Endothelial cell of umbilical vein (primary cell): ENCODE data around the gene BMPER.

ENCODE experiments used
- EZH2 ChIP-seq: IDR thresholded peaks from 2 replicates; pipeline ENCODE4 v1.6.1; 2012; ENCODE audit warnings: borderline replicate concordance, low read depth, mild to moderate bottlenecking, moderate library complexity, low read length, inconsistent platforms; ENCODE audit not compliant: severe bottlenecking
- FOS ChIP-seq: IDR thresholded peaks from 2 replicates; pipeline ENCODE4 v1.6.1; 2011; ENCODE audit warnings: mild to moderate bottlenecking, low read length, moderate library complexity, borderline replicate concordance; ENCODE audit not compliant: insufficient read depth
- GATA2 ChIP-seq: IDR thresholded peaks from 2 replicates; pipeline ENCODE4 v1.7.0; 2011; ENCODE audit warnings: low read depth, mild to moderate bottlenecking, moderate library complexity, mixed read lengths, low read length; ENCODE audit not compliant: insufficient read length, insufficient read depth
- JUN ChIP-seq: IDR thresholded peaks from 2 replicates; pipeline ENCODE4 v1.6.1; 2011; ENCODE audit warnings: borderline replicate concordance, low read depth; ENCODE audit not compliant: insufficient read length, insufficient read depth
- MYC ChIP-seq: IDR thresholded peaks from one replicate; pipeline ENCODE4 v1.6.1; 2011; ENCODE audit warnings: mild to moderate bottlenecking, low read depth, low read length
- POLR2A ChIP-seq: IDR thresholded peaks from 2 replicates; pipeline ENCODE4 v1.6.1; 2012; ENCODE audit warnings: low read depth, mild to moderate bottlenecking, control low read depth, low read length
- POLR2AphosphoS5 ChIP-seq: IDR thresholded peaks from 2 replicates; pipeline ENCODE4 v1.6.1; 2012; ENCODE audit warnings: low read depth, mild to moderate bottlenecking, control low read depth, low read length, moderate library complexity; ENCODE audit not compliant: insufficient read depth
- TF ChIP-seq, protein P1 (sequence below): IDR thresholded peaks from 2 replicates; pipeline ENCODE4 v1.6.1; 2011; ENCODE audit not compliant: insufficient read depth, insufficient read length
- TF ChIP-seq, protein P2 (sequence below), 2 donors: IDR thresholded peaks; 1 replicate in 1 of 2; 2 replicates in 1 of 2; pipeline ENCODE4 v1.5.1; 2011; ENCODE audit warnings: low read length in 2 of 2, mild to moderate bottlenecking in 2 of 2, moderate library complexity in 2 of 2, control low read depth in 1 of 2, inconsistent platforms in 1 of 2, low read depth in 1 of 2; ENCODE audit not compliant: insufficient read depth in 1 of 2; ENCODE audit errors: extremely low read depth in 1 of 2

GRCh38 chr7:34034728-34035127, 129.4 kb downstream of the BMPER start:
- TF ChIP-seq POLR2A = no peak
- no peak for TF ChIP-seq POLR2AphosphoS5
- TF ChIP-seq, protein P1, sequence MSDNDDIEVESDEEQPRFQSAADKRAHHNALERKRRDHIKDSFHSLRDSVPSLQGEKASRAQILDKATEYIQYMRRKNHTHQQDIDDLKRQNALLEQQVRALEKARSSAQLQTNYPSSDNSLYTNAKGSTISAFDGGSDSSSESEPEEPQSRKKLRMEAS = no peak
- no peak for TF ChIP-seq FOS
- TF ChIP-seq, protein P2, sequence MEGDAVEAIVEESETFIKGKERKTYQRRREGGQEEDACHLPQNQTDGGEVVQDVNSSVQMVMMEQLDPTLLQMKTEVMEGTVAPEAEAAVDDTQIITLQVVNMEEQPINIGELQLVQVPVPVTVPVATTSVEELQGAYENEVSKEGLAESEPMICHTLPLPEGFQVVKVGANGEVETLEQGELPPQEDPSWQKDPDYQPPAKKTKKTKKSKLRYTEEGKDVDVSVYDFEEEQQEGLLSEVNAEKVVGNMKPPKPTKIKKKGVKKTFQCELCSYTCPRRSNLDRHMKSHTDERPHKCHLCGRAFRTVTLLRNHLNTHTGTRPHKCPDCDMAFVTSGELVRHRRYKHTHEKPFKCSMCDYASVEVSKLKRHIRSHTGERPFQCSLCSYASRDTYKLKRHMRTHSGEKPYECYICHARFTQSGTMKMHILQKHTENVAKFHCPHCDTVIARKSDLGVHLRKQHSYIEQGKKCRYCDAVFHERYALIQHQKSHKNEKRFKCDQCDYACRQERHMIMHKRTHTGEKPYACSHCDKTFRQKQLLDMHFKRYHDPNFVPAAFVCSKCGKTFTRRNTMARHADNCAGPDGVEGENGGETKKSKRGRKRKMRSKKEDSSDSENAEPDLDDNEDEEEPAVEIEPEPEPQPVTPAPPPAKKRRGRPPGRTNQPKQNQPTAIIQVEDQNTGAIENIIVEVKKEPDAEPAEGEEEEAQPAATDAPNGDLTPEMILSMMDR (IDR thresholded peaks at IDR 0.05; ENCODE audit: extremely low read depth in 1 of 2, insufficient read depth in 1 of 2, low read depth in 1 of 2, low read length in 2 of 2) = no peak
- TF ChIP-seq EZH2 = no peak
- no peak for TF ChIP-seq MYC
- no peak for TF ChIP-seq GATA2
- no peak for TF ChIP-seq JUN
